Keratinocyte (primary cell): ENCODE results near the gene GRK5. TPM values are rescaled to one million over a fixed set of nuclear protein-coding genes. Genes with fewer than 3 reads are reported as not detected.

Experiments
- DNase-seq: peaks from one replicate; pipeline ENCODE4 v3.0.0-alpha.2; 2011; ENCODE audit warnings: low read depth, missing footprints, low spot score
- FAIRE-seq: peaks from 2 replicates; lab custom pipeline; 2011; peaks lifted over from hg19 to GRCh38; lab: Jason Lieb, UNC
- H2AFZ ChIP-seq: 2 replicates; pipeline ENCODE4 v1.6.0; 2012; ENCODE audit warnings: low read length, control low read depth, inconsistent platforms; ENCODE audit not compliant: control insufficient read depth
- H3K27ac ChIP-seq: 2 replicates; pipeline ENCODE4 v1.5.1; 2011; ENCODE audit warnings: low read length; ENCODE audit not compliant: control insufficient read depth, insufficient read depth
- H3K27me3 ChIP-seq: 3 replicates; pipeline ENCODE4 v1.6.0; 2011; ENCODE audit warnings: low read length; ENCODE audit not compliant: control insufficient read depth, insufficient read depth; ENCODE audit errors: extremely low read depth
- H3K36me3 ChIP-seq, 2 experiments: 2 replicates in 1 of 2; 3 replicates in 1 of 2; pipeline ENCODE4 v1.5.1; 2011; ENCODE audit warnings: low read length in 2 of 2, mild to moderate bottlenecking in 1 of 2; ENCODE audit not compliant: control insufficient read depth in 2 of 2, insufficient read depth in 2 of 2; ENCODE audit errors: extremely low read depth in 1 of 2
- H3K4me1 ChIP-seq: 3 replicates; pipeline ENCODE4 v1.5.1; 2011; ENCODE audit warnings: low read length; ENCODE audit not compliant: control insufficient read depth, insufficient read depth; ENCODE audit errors: extremely low read depth
- H3K4me2 ChIP-seq: 3 replicates; pipeline ENCODE4 v1.6.0; 2011; ENCODE audit warnings: low read depth, low read length; ENCODE audit not compliant: control insufficient read depth, insufficient read depth; ENCODE audit errors: extremely low read depth
- H3K4me3 ChIP-seq, 3 experiments: fragments of 200-600 bp in 1 of 3; sonication (generic) in 1 of 3; 2 replicates in 2 of 3; 3 replicates in 1 of 3; pipeline ENCODE4 v1.5.1; 2011 to 2016; ENCODE audit warnings: low read length in 3 of 3, mild to moderate bottlenecking in 3 of 3, control low read depth in 2 of 3, inconsistent platforms in 1 of 3, low read depth in 1 of 3, mixed read lengths in 1 of 3, mixed run types in 1 of 3, moderate library complexity in 1 of 3; ENCODE audit not compliant: control insufficient read depth in 2 of 3, insufficient read depth in 2 of 3; ENCODE audit errors: extremely low read depth in 1 of 3
- H3K79me2 ChIP-seq: 2 replicates; pipeline ENCODE4 v1.6.0; 2012; ENCODE audit warnings: low read length; ENCODE audit not compliant: control insufficient read depth, insufficient read depth
- H3K9ac ChIP-seq: 3 replicates; pipeline ENCODE4 v1.6.0; 2011; ENCODE audit warnings: low read length; ENCODE audit not compliant: control insufficient read depth, insufficient read depth; ENCODE audit errors: extremely low read depth
- H3K9me1 ChIP-seq: 3 replicates; pipeline ENCODE4 v1.6.0; 2011; ENCODE audit warnings: low read length; ENCODE audit not compliant: control insufficient read depth, insufficient read depth; ENCODE audit errors: extremely low read depth
- H3K9me3 ChIP-seq: 2 replicates; pipeline ENCODE4 v1.5.1; 2012; ENCODE audit warnings: low read depth, low read length; ENCODE audit not compliant: control insufficient read depth
- H4K20me1 ChIP-seq: 3 replicates; pipeline ENCODE4 v1.6.0; 2011; ENCODE audit warnings: low read length; ENCODE audit not compliant: control insufficient read depth, insufficient read depth; ENCODE audit errors: extremely low read depth
- EZH2 ChIP-seq: IDR thresholded peaks from one replicate; pipeline ENCODE4 v1.6.1; 2012; ENCODE audit warnings: inconsistent platforms, mild to moderate bottlenecking, low read length, moderate library complexity
- dilution Hi-C: fragments of 300-500 bp; cut with MboI; formaldehyde crosslinking; loops from one replicate; pipeline ENCODE4 v1.7.0; 2020; ENCODE audit warnings: low sequenced_read_pairs; ENCODE audit not compliant: extremely low pct_ligation_motif_present
- polyA plus RNA-seq, 5 experiments: library from polyadenylated mRNA; depleted of rRNA in 3 of 5; stranded (reverse) in 3 of 5; stranded (forward) in 1 of 5; unstranded in 1 of 5; fragments of >200 nt; gene quantifications; 1 replicate in 1 of 5; 2 replicates in 3 of 5; 3 replicates in 1 of 5; pipeline versions ENCODE4 v1.2.1 to v1.2.3, GENCODE V29; 2011 to 2012; ENCODE audit warnings: missing spikeins in 2 of 5, low read depth in 1 of 5, low replicate concordance in 1 of 5
- TF ChIP-seq, protein P1 (sequence below), 3 experiments: IDR thresholded peaks in 1 of 3; conservative IDR thresholded peaks in 1 of 3; optimal IDR thresholded peaks in 1 of 3; 2 replicates in 2 of 3; 3 replicates in 1 of 3; pipeline versions ENCODE3 to v1.5.1; 2011; ENCODE audit warnings: low read length in 3 of 3, mild to moderate bottlenecking in 3 of 3, moderate library complexity in 2 of 3, control low read depth in 1 of 3, inconsistent platforms in 1 of 3; ENCODE audit not compliant: insufficient read depth in 2 of 3; ENCODE audit errors: extremely low read depth in 1 of 3

GRK5 gene
- polyA plus RNA-seq, 1 donor (not counting 4 experiments of a cell fraction or from before 2014, with no cell fraction given): 7.6 TPM

- no peaks in the 10 kb centered on the region for H3K9me1 ChIP-seq
- H3K4me3 ChIP-seq: no peak overlapping the region
- dilution Hi-C loops: no loop called here
- H2AFZ ChIP-seq: no peak overlapping the region
- H4K20me1 ChIP-seq: no peaks in the 10 kb centered on the region
- H3K36me3 ChIP-seq: peaks cover 14 to 21% of the 10 kb centered on the region in 2 experiments
- H3K9ac ChIP-seq: no peak overlapping the region
- H3K27me3 ChIP-seq: no peaks in the 10 kb centered on the region
- H3K79me2 ChIP-seq: peaks cover 3% of the 10 kb centered on the region
- H3K27ac ChIP-seq: no peak overlapping the region
- FAIRE-seq (peak; percentile 20), DNase-seq (no peak)
- no peaks in the 10 kb centered on the region for H3K9me3 ChIP-seq
- H3K4me1 ChIP-seq: peaks cover 20% of the 10 kb centered on the region
- H3K4me2 ChIP-seq: no peak overlapping the region
- TF ChIP-seq EZH2: no peak
- TF ChIP-seq, protein P1, sequence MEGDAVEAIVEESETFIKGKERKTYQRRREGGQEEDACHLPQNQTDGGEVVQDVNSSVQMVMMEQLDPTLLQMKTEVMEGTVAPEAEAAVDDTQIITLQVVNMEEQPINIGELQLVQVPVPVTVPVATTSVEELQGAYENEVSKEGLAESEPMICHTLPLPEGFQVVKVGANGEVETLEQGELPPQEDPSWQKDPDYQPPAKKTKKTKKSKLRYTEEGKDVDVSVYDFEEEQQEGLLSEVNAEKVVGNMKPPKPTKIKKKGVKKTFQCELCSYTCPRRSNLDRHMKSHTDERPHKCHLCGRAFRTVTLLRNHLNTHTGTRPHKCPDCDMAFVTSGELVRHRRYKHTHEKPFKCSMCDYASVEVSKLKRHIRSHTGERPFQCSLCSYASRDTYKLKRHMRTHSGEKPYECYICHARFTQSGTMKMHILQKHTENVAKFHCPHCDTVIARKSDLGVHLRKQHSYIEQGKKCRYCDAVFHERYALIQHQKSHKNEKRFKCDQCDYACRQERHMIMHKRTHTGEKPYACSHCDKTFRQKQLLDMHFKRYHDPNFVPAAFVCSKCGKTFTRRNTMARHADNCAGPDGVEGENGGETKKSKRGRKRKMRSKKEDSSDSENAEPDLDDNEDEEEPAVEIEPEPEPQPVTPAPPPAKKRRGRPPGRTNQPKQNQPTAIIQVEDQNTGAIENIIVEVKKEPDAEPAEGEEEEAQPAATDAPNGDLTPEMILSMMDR (optimal IDR thresholded peaks at IDR 0.05 in 1 of 3, IDR thresholded peaks at IDR 0.05 in 1 of 3, conservative IDR thresholded peaks at IDR 0.05 in 1 of 3; ENCODE audit: extremely low read depth in 1 of 3, insufficient read depth in 2 of 3, low read length in 3 of 3): peak in 1 of 3 experiments; percentile 6
Observed at GRCh38 chr10:119161680-119162451, 45.5 kb upstream of the GRK5 start.

GRCh38 chr10:119162452-119163092 lies 44.8 kb upstream of the GRK5 start:
- Histone ChIP-seq H3K27ac (no peak overlapping the region), H3K36me3 (peaks cover 14 to 17% of the 10 kb centered on the region in 2 experiments)
- dilution Hi-C loops: no loop called here

More at GRCh38 chr10:119162452-119163092, 44.8 kb upstream of the GRK5 start:
- Histone ChIP-seq H3K9me3 (no peaks in the 10 kb centered on the region), H3K4me3 (no peak overlapping the region), H4K20me1 (no peaks in the 10 kb centered on the region), H3K4me2 (no peak overlapping the region), H3K4me1 (peaks cover 20% of the 10 kb centered on the region), H2AFZ (no peak overlapping the region), H3K9me1 (no peaks in the 10 kb centered on the region), H3K79me2 (peaks cover 3% of the 10 kb centered on the region), H3K27me3 (no peaks in the 10 kb centered on the region), H3K9ac (no peak overlapping the region)
- DNase-seq (no peak), FAIRE-seq (no peak)
- TF ChIP-seq, protein P1 (optimal IDR thresholded peaks at IDR 0.05 in 1 of 3, IDR thresholded peaks at IDR 0.05 in 1 of 3, conservative IDR thresholded peaks at IDR 0.05 in 1 of 3; ENCODE audit: extremely low read depth in 1 of 3, insufficient read depth in 2 of 3, low read length in 3 of 3): no peak
- no peak for TF ChIP-seq EZH2
